ENCODE data around the gene SOX1.

SOX1 gene

DNA sequence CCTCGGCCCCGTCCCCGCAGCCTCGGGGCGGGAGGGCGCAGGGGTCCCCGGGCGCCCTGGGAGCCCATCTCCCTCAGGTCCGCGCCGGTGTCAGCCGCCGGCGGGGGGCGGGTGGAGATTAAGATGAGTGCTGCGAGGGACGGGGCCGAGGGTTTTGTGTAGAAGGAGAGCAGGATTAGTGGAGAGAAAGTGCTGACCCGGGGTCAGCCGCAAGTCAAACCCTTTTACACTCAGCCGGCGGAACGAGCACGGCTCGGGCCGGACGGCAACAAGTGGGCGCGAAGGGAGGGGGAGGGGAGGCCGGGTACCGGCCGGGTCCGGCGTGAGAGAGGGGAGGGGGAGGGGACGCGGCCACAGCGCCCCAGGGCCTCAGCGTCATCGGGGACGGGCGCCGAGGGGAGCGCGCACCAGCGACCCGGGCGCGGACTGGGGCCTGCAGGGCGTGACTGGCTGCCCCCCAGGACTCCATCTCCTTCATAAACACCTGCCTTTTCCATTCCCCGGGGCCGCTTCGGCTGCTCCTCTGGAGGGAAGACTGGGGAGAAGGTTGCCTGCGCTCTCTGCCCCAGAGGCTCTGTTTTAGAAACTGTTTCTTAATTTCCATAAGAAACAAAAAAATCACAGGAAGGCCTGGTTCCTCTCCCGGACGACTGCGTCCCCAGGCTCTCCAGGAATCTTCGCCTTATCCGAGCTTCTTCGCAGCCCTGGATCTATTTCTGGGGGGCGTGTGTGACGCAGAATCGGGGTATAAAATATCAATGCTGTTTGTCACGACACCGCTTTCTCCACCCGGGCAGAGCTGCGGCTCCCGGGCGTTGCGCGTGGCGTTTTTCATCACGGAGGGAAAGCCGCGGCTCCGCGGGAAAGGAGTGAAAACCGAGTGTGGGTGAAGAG is 6.5 kb downstream of the SOX1 start:
- DNase-seq, result no peak

- no peak for DNase-seq
These were observed 7.4 kb downstream of the SOX1 start for GRCh38 chr13:112074139-112074865.

DNA sequence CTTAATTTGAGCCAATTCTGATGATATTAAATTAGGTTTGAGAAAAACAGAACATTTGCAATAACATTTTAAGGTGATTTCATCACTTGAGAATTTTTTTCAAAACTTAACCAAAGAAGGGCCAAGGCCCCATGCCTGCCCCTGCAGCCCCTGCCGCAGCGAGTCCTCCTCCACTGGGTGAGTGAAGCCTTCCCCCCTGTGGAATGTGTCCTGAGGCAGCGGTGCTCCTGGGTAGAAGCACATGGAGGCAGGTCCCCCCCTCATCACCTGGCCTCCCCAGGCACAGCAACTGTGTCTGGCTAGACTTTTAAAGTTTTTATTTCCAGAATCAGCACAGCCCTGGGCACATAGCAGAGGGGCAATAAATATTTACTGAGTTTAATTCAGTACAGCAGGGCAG is 10.8 kb downstream of the SOX1 start:
- no peak for DNase-seq

- DNase-seq, result no peak
These were observed 11.3 kb downstream of the SOX1 start for GRCh38 chr13:112078216-112078615.

DNA sequence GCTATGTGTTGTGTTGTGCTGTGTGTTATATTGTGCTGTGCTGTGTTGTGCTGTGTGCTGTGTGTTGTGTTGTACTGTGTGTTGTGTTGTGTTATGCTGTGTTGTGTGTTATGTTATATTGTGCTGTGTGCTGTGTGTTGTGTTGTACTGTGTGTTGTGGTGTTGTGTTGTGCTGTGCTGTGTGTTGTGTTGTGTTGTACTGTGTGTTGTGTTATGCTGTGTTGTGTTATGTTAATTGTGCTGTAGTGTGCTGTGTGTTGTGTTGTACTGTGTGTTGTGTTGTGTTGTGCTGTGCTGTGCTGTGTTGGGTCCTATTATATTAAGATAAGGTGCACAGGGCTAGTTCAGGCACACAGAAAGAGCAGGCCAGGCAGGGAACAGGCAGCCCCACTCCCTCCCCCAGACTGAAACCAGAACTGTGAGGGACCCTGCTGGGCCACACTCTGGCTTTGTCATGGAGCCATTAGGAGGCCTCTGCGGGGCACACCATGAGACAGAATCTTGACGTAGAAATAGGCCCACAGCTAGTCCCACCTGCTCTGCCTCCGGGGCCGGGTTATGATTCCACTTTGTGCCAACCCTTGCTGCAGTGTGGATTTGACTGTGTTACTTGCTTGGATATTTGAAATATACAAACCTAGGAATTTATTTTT is 12.1 kb downstream of the SOX1 start:
- no peak for DNase-seq

DNA sequence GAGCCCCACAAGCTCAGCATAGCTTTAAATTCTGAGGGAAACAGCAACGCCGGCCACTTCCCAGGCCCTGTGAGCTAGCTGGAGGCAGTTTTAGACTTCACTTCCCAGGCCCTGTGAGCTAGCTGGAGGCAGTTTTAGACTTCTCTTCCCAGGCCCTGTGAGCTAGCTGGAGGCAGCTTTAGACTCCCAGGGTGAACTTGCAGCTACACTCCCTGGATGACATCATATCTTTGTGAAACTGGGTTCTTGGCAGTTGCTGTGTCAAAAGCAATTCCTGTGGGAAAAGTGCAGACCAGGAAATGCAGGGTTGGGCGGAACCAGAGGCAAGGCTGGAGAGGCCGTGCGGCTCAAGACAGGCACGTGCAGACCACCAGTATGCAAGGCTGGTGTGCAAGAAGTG is 12.7 kb downstream of the SOX1 start:
- DNase-seq, result no peak

GRCh38 chr13:112083971-112084370 is 17.0 kb downstream of the SOX1 start:
- no peak for DNase-seq

DNA sequence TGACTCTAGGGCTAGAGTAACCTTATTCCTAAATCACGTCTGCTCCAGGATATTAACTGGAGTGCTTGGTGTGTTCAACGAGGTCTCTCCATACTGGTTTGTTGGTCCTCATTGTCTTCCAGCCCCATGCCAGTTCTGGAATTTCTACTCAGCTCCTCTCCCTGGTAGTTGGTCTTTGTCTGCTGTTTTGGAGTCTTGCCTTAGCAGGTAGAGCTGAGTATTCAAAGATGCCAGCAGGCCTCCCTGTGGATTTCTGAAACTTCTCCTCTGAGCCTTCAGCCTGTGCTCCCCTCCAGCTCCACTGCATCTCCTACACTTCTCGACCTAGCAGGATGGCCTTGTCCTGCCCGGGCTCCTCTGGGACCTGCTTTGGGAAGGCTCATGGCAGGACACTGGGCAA is 25.5 kb downstream of the SOX1 start:
- no peak for DNase-seq

- DNase-seq, result no peak
These were observed 28.4 kb downstream of the SOX1 start for GRCh38 chr13:112095354-112095753.

DNA sequence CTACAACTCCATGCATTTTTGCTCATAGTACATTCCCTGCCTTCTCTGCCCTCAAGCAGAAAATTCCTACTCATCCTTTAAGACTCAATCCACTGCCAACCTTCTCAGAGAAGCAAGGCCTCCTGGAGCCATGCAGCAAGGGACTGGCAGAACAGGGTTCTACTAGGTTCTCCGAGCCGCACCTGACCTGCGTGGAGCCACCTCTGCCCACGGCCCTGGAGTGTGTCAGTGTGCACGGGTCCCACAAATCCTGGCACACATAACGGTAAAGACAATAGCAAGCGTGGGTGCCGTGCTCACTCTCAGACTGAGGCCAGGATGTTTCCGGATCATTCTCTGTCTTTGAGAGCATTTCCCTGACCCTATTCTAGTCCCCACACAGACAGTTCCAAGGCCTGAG is 30.0 kb downstream of the SOX1 start:
- no peak for DNase-seq

DNA sequence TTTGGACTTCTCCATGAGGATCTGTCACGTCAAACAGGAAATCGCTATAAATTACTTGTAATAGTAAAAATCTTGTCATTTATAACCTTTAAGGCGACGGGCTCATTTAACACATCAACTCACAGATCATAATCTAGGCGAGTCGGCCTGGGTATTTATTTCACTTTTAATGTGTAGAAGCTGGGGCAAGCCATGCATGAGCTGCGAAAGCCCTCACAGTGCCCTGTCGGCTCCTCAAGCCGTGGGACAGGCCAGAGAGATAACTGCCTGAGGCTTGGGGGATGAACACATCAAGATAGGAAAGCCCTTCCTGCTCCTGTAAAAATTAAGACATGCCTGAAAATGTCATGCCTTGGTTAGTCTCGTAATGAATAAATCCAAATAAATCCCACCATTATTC is 30.8 kb downstream of the SOX1 start:
- no peak for DNase-seq

DNA sequence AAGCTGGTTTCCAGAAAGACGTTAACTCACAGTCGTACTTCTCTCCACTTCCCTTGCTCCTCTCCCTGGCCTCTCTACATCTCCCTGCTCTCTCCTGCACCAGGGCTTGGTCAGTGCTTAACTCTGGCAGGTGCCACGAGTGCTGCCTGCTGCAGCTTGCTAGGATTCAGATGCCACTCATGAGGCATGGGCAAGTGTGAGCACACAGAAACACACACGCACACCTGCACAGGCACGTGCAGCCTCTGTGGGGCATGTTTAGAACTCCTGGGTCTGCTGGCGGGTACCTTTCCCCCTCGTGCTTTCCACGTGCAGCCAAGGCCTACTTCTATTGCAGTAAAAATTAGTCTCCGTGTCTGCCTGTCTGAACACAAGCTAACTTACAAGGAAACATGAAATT is 31.8 kb downstream of the SOX1 start:
- no peak for DNase-seq

- DNase-seq, result no peak
These were observed 34.5 kb downstream of the SOX1 start for GRCh38 chr13:112101360-112101930.

DNA sequence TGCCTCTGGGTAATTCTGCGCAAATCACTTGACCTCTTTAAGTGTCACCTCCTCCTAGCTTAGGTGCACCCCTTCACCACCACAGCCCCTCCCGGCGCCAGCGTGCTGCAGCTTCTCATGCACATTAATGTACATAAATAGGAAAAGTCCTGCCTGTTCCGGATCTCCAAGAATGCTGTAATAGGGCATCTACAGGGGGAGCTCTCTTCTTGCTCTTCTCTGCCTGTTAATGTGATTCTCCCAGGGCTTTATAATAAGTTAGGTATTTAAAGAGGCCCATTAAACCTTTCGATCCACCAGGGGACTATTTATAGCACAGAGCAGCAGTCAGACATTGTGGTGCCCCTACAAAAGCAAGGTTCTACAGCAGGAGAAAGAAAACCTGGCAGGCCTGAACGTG is 35.3 kb downstream of the SOX1 start:
- no peak for DNase-seq

GRCh38 chr13:112103260-112103838 is 36.4 kb downstream of the SOX1 start:
- no peak for DNase-seq

GRCh38 chr13:112103961-112104880 is 37.3 kb downstream of the SOX1 start:
- DNase-seq, result no peak

DNA sequence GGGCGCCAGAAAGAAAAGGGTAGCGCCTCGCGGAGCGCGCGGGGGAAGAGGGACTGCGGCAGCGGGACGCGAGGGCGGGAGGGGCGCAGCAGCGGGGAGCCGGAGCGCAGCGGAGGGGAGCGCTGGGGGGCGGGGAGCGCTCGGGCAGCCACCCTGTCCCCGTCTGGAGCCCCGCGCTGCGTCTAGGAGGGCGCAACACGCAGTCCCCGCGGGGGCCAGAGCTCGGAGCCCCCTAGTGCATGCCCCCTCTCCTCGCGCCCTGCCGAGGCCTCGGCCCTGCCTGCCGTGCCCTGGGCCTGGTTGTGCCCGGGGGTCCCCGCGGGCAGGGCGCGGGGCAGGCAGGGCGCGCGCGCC is 37.9 kb downstream of the SOX1 start:
- no peak for DNase-seq

DNA sequence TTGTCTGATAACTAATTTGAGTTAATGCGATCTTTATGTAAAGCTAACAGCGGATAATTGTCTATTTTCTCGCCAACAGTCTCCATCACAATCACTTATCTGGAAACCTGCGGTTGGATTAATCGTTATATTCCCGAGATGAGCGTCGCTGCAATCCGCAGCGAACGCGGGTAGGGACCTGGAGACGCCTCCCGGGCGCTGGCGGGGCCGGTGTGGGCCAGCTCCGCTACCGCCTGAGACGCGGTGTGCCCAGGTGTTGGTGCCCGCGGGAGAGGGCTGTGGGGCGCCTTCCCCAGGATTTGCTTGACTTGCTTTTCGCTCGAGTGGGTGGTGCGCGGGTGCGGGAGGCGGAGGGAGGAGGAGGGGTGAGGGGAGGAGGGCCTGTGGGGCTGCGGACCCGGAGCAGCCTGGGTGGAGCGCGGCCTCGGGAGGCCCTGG is 38.3 kb downstream of the SOX1 start:
- no peak for DNase-seq

GRCh38 chr13:112105892-112106291 is 38.9 kb downstream of the SOX1 start:
- no peak for DNase-seq

GRCh38 chr13:112106478-112107141 is 39.7 kb downstream of the SOX1 start:
- DNase-seq, result no peak

DNA sequence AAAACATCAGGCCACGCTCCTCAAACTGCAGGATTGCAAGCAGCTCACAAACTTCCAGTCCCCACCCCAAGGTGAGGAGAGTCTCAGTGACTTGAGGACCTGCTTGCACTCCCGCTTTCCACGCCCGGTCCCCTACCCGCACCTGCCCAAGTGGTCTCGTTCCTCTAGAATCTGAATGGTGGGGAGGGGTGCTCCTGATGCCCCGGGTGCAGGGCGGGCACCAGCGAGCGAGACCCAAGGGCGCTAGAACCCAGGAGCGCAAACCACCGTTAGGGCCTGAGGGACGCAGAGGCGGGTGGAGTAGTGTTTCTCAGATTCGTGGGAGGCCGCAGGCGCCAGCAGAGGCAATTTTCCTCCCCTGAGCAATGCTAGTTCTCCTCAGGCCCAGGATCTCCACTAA is 40.3 kb downstream of the SOX1 start:
- no peak for DNase-seq
